KBM-7 (cell line): ENCODE results near the gene NUSAP1.
"Not testable (repeated sequence)": the region's sequence is repeated elsewhere in the genome, so short reads cannot be mapped to it uniquely, and the experiment has no call there.

Experiments used
- DNase-seq: peaks from one replicate; pipeline ENCODE4 v3.0.0-alpha.2; 2015
- in situ Hi-C: fragments of 300-500 bp; cut with MboI; formaldehyde crosslinking; loops from 2 replicates; pipeline ENCODE4 v1.14.3; 2020; ENCODE audit warnings: low sequenced_read_pairs, low pct_unique_long_range_greater_than_20kb, mixed read lengths

NUSAP1 gene

GRCh38 chr15:41332194-41333025 is at the start of gene NUSAP1, which contains the start of gene OIP5:
Gene NUSAP1 (plus strand): TSS chr15:41332881. CDS start chr15:41332958, 77 bp downstream.
Gene OIP5 (minus strand): TSS chr15:41332591. CDS start chr15:41332561, 30 bp downstream.
- peak; percentile 99 for DNase-seq
- in situ Hi-C loops, result no loop called here

- DNase-seq, in situ Hi-C loops: not testable (repeated sequence)
Measured at GRCh38 chr15:41282980-41283652, 49.6 kb upstream of the NUSAP1 start.

- in situ Hi-C loops, result no loop called here
- peak; percentile 98 for DNase-seq
Measured at GRCh38 chr15:41283653-41284426, 48.8 kb upstream of the NUSAP1 start.

- DNase-seq, result peak; percentile 29
- in situ Hi-C loops, result no loop called here
Measured at GRCh38 chr15:41284427-41285177, 48.1 kb upstream of the NUSAP1 start.

GRCh38 chr15:41285285-41285684 is 47.4 kb upstream of the NUSAP1 start:
- no peak for DNase-seq
- in situ Hi-C loops, result no loop called here

- in situ Hi-C loops, result no loop called here
- no peak for DNase-seq
Measured at GRCh38 chr15:41286665-41287333, 45.9 kb upstream of the NUSAP1 start.

- no peak for DNase-seq
- in situ Hi-C loops, result no loop called here
Measured at GRCh38 chr15:41288464-41288863, 44.2 kb upstream of the NUSAP1 start.

- in situ Hi-C loops, result no loop called here
Measured at GRCh38 chr15:41289953-41290352, 42.7 kb upstream of the NUSAP1 start.

GRCh38 chr15:41291065-41291631 is 41.5 kb upstream of the NUSAP1 start:
- DNase-seq, result peak; percentile 28
- in situ Hi-C loops, result no loop called here

More at GRCh38 chr15:41289953-41290352, 42.7 kb upstream of the NUSAP1 start:
- no peak for DNase-seq

GRCh38 chr15:41292521-41292920 is 40.2 kb upstream of the NUSAP1 start:
- no peak for DNase-seq
- in situ Hi-C loops, result no loop called here

- in situ Hi-C loops, DNase-seq: not testable (repeated sequence)
Measured at GRCh38 chr15:41301139-41301538, 31.5 kb upstream of the NUSAP1 start.

- in situ Hi-C loops, result no loop called here
- no peak for DNase-seq
Measured at GRCh38 chr15:41301587-41301986, 31.1 kb upstream of the NUSAP1 start.

GRCh38 chr15:41304149-41304770 is 28.4 kb upstream of the NUSAP1 start:
- in situ Hi-C loops, result no loop called here
- peak; percentile 50 for DNase-seq

- no peak for DNase-seq
- in situ Hi-C loops, result no loop called here
Measured at GRCh38 chr15:41307679-41308078, 25.0 kb upstream of the NUSAP1 start.

- DNase-seq, result no peak
- in situ Hi-C loops, result no loop called here
Measured at GRCh38 chr15:41309226-41309905, 23.3 kb upstream of the NUSAP1 start.

- DNase-seq, in situ Hi-C loops: not testable (repeated sequence)
Measured at GRCh38 chr15:41320805-41321330, 11.8 kb upstream of the NUSAP1 start.

- in situ Hi-C loops, result no loop called here
- DNase-seq, result no peak
Measured at GRCh38 chr15:41323611-41324010, 9.1 kb upstream of the NUSAP1 start.
